ENCODE results near the gene CFAP52. TPM values are rescaled to one million over a fixed set of nuclear protein-coding genes. Genes with fewer than 3 reads are reported as not detected.

The CFAP52 gene, protein sequence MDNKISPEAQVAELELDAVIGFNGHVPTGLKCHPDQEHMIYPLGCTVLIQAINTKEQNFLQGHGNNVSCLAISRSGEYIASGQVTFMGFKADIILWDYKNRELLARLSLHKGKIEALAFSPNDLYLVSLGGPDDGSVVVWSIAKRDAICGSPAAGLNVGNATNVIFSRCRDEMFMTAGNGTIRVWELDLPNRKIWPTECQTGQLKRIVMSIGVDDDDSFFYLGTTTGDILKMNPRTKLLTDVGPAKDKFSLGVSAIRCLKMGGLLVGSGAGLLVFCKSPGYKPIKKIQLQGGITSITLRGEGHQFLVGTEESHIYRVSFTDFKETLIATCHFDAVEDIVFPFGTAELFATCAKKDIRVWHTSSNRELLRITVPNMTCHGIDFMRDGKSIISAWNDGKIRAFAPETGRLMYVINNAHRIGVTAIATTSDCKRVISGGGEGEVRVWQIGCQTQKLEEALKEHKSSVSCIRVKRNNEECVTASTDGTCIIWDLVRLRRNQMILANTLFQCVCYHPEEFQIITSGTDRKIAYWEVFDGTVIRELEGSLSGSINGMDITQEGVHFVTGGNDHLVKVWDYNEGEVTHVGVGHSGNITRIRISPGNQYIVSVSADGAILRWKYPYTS
- total RNA-seq: under 0.01 TPM in 1 of 2 replicates, not detected in the other

DNA sequence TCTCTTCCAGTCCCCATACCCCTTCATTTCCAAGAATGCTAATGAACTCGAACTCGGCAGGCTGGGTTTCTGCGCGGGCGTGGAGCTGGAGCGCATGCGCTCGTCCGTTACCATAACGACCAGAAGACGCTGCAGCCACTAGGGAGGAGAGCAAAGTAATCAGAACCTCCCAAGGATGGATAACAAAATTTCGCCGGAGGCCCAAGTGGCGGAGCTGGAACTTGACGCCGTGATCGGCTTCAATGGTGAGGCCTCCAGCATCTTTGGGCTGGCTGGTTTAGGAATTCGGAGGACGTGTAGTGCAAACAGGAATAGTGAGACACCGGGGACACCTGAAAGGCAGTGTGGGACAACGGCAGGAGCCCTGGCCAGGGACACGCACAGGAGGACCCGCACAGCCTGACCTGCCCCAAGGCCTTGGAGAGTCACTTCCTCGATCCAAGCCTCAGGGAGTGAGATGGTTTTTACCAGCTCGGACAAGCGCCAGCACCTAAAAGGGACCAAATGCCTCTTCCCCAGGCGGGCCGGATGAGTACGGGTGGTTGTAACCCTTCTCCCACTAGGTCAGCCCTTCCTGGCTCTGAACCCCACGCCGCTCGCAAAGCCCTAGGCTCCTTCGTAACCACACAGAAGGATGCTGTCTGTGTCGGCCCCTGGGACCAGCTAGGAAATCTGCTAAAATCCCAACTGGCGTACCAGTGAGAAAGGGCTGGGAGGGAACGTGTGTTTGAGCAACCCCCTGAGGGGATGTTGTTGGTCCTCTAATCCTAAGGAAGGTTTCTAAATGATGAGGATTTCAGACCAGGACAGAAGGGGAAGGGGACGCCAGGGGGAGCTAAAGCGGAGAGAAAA, at the start of gene CFAP52:
Gene CFAP52, plus strand, starts transcription at position 122 of the 852 bp plus-strand sequence. Its CDS starts 54 bp downstream, at position 176.
- Histone ChIP-seq H3K4me3 (ENCODE audit: insufficient read depth, low read length) (peak within 1 kb of the TSS; percentile 92), H3K4me1 (ENCODE audit: insufficient read depth, low read length) (peaks cover 17% of the 10 kb centered on the region), H2AFZ (ENCODE audit: low read length) (peak within 1 kb of the TSS; percentile 98), H3K27ac (ENCODE audit: low read depth, low read length) (peak within 1 kb of the TSS; percentile 70), H3K4me2 (ENCODE audit: insufficient read depth, low read length) (peak within 1 kb of the TSS; percentile 91), H3K36me3 (ENCODE audit: insufficient read depth, low read length) (no peaks in the 10 kb centered on the region), H3K27me3 (ENCODE audit: insufficient read depth, low read length) (no peaks in the 10 kb centered on the region), H3K79me2 (ENCODE audit: insufficient read depth, low read length) (peaks cover 24% of the 10 kb centered on the region), H3K9me3 (ENCODE audit: low read depth, low read length) (no peaks in the 10 kb centered on the region), H4K20me1 (ENCODE audit: insufficient read depth, low read length) (no peaks in the 10 kb centered on the region)
- TF ChIP-seq, protein P1, sequence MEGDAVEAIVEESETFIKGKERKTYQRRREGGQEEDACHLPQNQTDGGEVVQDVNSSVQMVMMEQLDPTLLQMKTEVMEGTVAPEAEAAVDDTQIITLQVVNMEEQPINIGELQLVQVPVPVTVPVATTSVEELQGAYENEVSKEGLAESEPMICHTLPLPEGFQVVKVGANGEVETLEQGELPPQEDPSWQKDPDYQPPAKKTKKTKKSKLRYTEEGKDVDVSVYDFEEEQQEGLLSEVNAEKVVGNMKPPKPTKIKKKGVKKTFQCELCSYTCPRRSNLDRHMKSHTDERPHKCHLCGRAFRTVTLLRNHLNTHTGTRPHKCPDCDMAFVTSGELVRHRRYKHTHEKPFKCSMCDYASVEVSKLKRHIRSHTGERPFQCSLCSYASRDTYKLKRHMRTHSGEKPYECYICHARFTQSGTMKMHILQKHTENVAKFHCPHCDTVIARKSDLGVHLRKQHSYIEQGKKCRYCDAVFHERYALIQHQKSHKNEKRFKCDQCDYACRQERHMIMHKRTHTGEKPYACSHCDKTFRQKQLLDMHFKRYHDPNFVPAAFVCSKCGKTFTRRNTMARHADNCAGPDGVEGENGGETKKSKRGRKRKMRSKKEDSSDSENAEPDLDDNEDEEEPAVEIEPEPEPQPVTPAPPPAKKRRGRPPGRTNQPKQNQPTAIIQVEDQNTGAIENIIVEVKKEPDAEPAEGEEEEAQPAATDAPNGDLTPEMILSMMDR (IDR thresholded peaks at IDR 0.05; ENCODE audit: extremely low read depth, low read depth, low read length): peak; percentile 83
- peak; percentile 84 for DNase-seq (ENCODE audit: insufficient read length, low spot score, missing footprints)

DNA sequence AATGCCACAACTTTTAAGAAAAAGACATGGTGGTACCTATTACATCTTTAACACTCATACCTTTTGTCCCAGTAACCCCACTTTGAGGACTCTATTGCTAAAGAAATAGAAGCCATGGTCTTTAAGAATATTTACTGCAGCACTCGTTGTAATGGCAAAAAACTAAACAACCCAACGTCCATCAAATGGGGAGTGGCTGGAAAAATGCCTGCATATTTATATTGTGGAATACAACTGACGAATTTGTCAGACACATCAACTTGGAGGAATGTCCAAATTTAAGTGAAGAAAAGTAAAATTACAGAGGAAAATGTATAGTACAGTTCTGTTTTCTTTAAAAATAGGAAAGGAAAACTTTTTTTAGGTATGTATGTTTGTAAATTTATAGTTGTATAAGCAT, 48.7 kb upstream of the CFAP52 start:
- peak; percentile 41 for DNase-seq (ENCODE audit: insufficient read length, low spot score, missing footprints)
- H2AFZ ChIP-seq (ENCODE audit: low read length): no peak overlapping the region
- TF ChIP-seq, protein P1 (IDR thresholded peaks at IDR 0.05; ENCODE audit: extremely low read depth, low read depth, low read length): no peak
- no peaks in the 10 kb centered on the region for H4K20me1 ChIP-seq (ENCODE audit: insufficient read depth, low read length)
- H3K27ac ChIP-seq (ENCODE audit: low read depth, low read length): no peak overlapping the region
- H3K9me3 ChIP-seq (ENCODE audit: low read depth, low read length): no peaks in the 10 kb centered on the region
- no peaks in the 10 kb centered on the region for H3K27me3 ChIP-seq (ENCODE audit: insufficient read depth, low read length)
- no peaks in the 10 kb centered on the region for H3K36me3 ChIP-seq (ENCODE audit: insufficient read depth, low read length)
- H3K79me2 ChIP-seq (ENCODE audit: insufficient read depth, low read length): no peaks in the 10 kb centered on the region
- H3K4me3 ChIP-seq (ENCODE audit: insufficient read depth, low read length): no peak overlapping the region
- no peaks in the 10 kb centered on the region for H3K4me1 ChIP-seq (ENCODE audit: insufficient read depth, low read length)
- no peak overlapping the region for H3K4me2 ChIP-seq (ENCODE audit: insufficient read depth, low read length)

DNA sequence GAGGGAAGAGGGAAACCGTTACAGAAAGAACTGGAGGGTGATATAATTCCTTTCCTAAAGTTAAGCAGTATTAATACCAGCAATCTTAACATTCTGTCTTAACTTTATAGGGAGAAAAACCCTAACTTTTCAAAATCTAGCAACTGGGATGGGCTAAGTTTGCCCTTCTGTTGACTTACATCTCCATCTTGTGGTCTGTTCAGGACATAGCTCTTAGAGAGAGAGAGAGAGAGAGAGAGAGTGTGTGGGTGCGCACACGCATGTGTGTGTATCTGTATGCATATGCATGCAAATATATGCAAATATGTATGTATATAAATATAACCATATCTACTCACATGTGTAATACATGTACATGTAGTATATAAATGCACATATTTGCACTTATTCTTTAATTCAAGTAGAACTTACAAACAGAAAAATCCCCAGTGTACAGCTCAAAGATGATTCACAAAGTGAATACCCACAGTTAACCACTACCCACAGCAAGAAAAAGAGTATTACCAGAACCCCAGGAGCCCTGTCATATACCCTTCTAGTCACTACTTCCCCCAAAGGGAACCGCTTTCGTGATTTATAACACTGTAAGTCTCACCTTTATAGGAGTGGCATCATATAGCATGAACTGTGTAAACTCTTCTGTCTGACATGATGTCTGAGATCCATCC, 47.3 kb upstream of the CFAP52 start:
- Histone ChIP-seq H3K36me3 (ENCODE audit: insufficient read depth, low read length) (no peaks in the 10 kb centered on the region), H3K9me3 (ENCODE audit: low read depth, low read length) (no peaks in the 10 kb centered on the region), H4K20me1 (ENCODE audit: insufficient read depth, low read length) (no peaks in the 10 kb centered on the region), H3K4me2 (ENCODE audit: insufficient read depth, low read length) (no peak overlapping the region), H3K79me2 (ENCODE audit: insufficient read depth, low read length) (no peaks in the 10 kb centered on the region), H3K4me3 (ENCODE audit: insufficient read depth, low read length) (no peak overlapping the region), H3K4me1 (ENCODE audit: insufficient read depth, low read length) (no peaks in the 10 kb centered on the region), H2AFZ (ENCODE audit: low read length) (no peak overlapping the region), H3K27me3 (ENCODE audit: insufficient read depth, low read length) (no peaks in the 10 kb centered on the region), H3K27ac (ENCODE audit: low read depth, low read length) (no peak overlapping the region)
- TF ChIP-seq, protein P1 (IDR thresholded peaks at IDR 0.05; ENCODE audit: extremely low read depth, low read depth, low read length): peak; percentile 70
- peak; percentile 79 for DNase-seq (ENCODE audit: insufficient read length, low spot score, missing footprints)

Data from osteoblast (primary cell).